Hepatocyte (in vitro differentiated cells): ENCODE data around the gene CLCF1.

ENCODE experiments used
- EZH2 ChIP-seq: fragments of 200-600 bp; sonication (generic); IDR thresholded peaks from 2 replicates; pipeline ENCODE4 v1.6.1; 2016; ENCODE audit warnings: antibody characterized with exemption, mild to moderate bottlenecking, borderline replicate concordance
- EZH2phosphoT487 ChIP-seq: fragments of 200-600 bp; sonication (generic); IDR thresholded peaks from one replicate; pipeline ENCODE4 v1.6.1; 2018; ENCODE audit warnings: antibody characterized with exemption, mild to moderate bottlenecking, low read depth, moderate library complexity; ENCODE audit not compliant: unreplicated experiment, severe bottlenecking
- TF ChIP-seq, protein P1 (sequence below): fragments of 200-600 bp; sonication (generic); IDR thresholded peaks from 2 replicates; pipeline ENCODE4 v1.5.1; 2016; ENCODE audit warnings: antibody characterized with exemption, mild to moderate bottlenecking; ENCODE audit not compliant: poor library complexity

GRCh38 chr11:67376873-67377808, 3.7 kb upstream of the CLCF1 start:
- TF ChIP-seq, protein P1, sequence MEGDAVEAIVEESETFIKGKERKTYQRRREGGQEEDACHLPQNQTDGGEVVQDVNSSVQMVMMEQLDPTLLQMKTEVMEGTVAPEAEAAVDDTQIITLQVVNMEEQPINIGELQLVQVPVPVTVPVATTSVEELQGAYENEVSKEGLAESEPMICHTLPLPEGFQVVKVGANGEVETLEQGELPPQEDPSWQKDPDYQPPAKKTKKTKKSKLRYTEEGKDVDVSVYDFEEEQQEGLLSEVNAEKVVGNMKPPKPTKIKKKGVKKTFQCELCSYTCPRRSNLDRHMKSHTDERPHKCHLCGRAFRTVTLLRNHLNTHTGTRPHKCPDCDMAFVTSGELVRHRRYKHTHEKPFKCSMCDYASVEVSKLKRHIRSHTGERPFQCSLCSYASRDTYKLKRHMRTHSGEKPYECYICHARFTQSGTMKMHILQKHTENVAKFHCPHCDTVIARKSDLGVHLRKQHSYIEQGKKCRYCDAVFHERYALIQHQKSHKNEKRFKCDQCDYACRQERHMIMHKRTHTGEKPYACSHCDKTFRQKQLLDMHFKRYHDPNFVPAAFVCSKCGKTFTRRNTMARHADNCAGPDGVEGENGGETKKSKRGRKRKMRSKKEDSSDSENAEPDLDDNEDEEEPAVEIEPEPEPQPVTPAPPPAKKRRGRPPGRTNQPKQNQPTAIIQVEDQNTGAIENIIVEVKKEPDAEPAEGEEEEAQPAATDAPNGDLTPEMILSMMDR: no peak
- TF ChIP-seq EZH2 (no peak), EZH2phosphoT487 (no peak)
